ENCODE measurements around the gene THAP7. TPM values are rescaled to one million over a fixed set of nuclear protein-coding genes. Genes with fewer than 3 reads are reported as not detected.
A peak's percentile ranks its signal among the peaks of the same experiment; 100 is the strongest.

THAP7 gene
- total RNA-seq, 6 donors from 2014 or later, result 18.9 to 52.4 (median 32.0) TPM

- WGBS, 2 donors, result 80 to 95% methylated on average over 9 to 16 of the region's 16 CpGs
- Histone ChIP-seq H3K27me3 (no peaks in the 10 kb centered on the region), H3K36me3 (peaks cover 7 to 73% (median 48%) of the 10 kb centered on the region in 4 donors), H3K4me3 (no peak overlapping the region), H3K27ac (no peak overlapping the region), H3K9me3 (no peaks in the 10 kb centered on the region), H3K4me1 (peaks cover 0 to under 1% (median 0%) of the 10 kb centered on the region in 4 donors)
- ATAC-seq (ENCODE audit: low FRiP score in 2 of 2) (no peak), DNase-seq (peak in 1 of 2 donors; percentile 58)
- no peak for TF ChIP-seq CTCF (IDR thresholded peaks at IDR 0.05)
- TF ChIP-seq EP300 (IDR thresholded peaks at IDR 0.05), result no peak
- TF ChIP-seq POLR2AphosphoS5 (IDR thresholded peaks at IDR 0.05), result no peak
- TF ChIP-seq POLR2A (IDR thresholded peaks at IDR 0.05), result no peak
Measured at GRCh38 chr22:20988573-20989322, 13.2 kb downstream of the THAP7 start.

- 92 to 94% methylated on average over 13 to 14 of the region's 14 CpGs for WGBS, 2 donors
- DNase-seq (peak in 1 of 2 donors; percentile 61), ATAC-seq (ENCODE audit: low FRiP score in 2 of 2) (no peak)
- TF ChIP-seq POLR2AphosphoS5 (IDR thresholded peaks at IDR 0.05) (no peak), CTCF (IDR thresholded peaks at IDR 0.05) (no peak), EP300 (IDR thresholded peaks at IDR 0.05) (no peak), POLR2A (IDR thresholded peaks at IDR 0.05) (no peak)
- H3K4me1 ChIP-seq, result peaks cover 7 to 14% (median 12%) of the 10 kb centered on the region in 4 donors
- peaks cover 6 to 60% (median 37%) of the 10 kb centered on the region in 4 donors for H3K36me3 ChIP-seq
- no peaks in the 10 kb centered on the region for H3K27me3 ChIP-seq
- H3K9me3 ChIP-seq, result no peaks in the 10 kb centered on the region
- H3K27ac ChIP-seq, result no peak overlapping the region
- H3K4me3 ChIP-seq, result no peak overlapping the region
Measured at GRCh38 chr22:20987375-20987774, 14.5 kb downstream of the THAP7 start.

- Histone ChIP-seq H3K36me3 (peaks cover 3 to 49% (median 27%) of the 10 kb centered on the region in 4 donors), H3K4me1 (peaks cover 9 to 19% (median 15%) of the 10 kb centered on the region in 4 donors), H3K4me3 (no peak overlapping the region), H3K27ac (no peak overlapping the region), H3K27me3 (no peaks in the 10 kb centered on the region), H3K9me3 (no peaks in the 10 kb centered on the region)
- 94 to 96% methylated on average over 1 of the region's 1 CpG for WGBS, 2 donors
- no peak for TF ChIP-seq POLR2AphosphoS5 (IDR thresholded peaks at IDR 0.05)
- ATAC-seq (ENCODE audit: low FRiP score in 2 of 2) (no peak), DNase-seq (no peak)
Measured at GRCh38 chr22:20986365-20986764, 15.6 kb downstream of the THAP7 start.

- WGBS, 2 donors, result 96 to 97% methylated on average over 3 to 7 of the region's 7 CpGs
- no peaks in the 10 kb centered on the region for H3K9me3 ChIP-seq
- H3K4me1 ChIP-seq, result peaks cover 14 to 25% (median 21%) of the 10 kb centered on the region in 4 donors
- DNase-seq (peak in 1 of 2 donors; percentile 30), ATAC-seq (ENCODE audit: low FRiP score in 2 of 2) (no peak)
- H3K27ac ChIP-seq, result no peak overlapping the region
- H3K4me3 ChIP-seq, result no peak overlapping the region
- TF ChIP-seq CTCF (IDR thresholded peaks at IDR 0.05) (no peak), EP300 (IDR thresholded peaks at IDR 0.05) (no peak), POLR2AphosphoS5 (IDR thresholded peaks at IDR 0.05) (no peak), POLR2A (IDR thresholded peaks at IDR 0.05) (no peak)
- H3K27me3 ChIP-seq, result no peaks in the 10 kb centered on the region
- peaks cover 3 to 43% (median 22%) of the 10 kb centered on the region in 4 donors for H3K36me3 ChIP-seq
Measured at GRCh38 chr22:20985720-20986119, 16.2 kb downstream of the THAP7 start.

- H3K27ac ChIP-seq, result peak overlapping the region in 2 of 4 donors; percentile 92 to 95
- TF ChIP-seq CTCF (IDR thresholded peaks at IDR 0.05), result no peak
- TF ChIP-seq POLR2AphosphoS5 (IDR thresholded peaks at IDR 0.05), result no peak
- no peak for TF ChIP-seq POLR2A (IDR thresholded peaks at IDR 0.05)
- no peak for TF ChIP-seq EP300 (IDR thresholded peaks at IDR 0.05)
Measured at GRCh38 chr22:20983081-20983771, 18.7 kb downstream of the THAP7 start.

More at GRCh38 chr22:20983081-20983771, 18.7 kb downstream of the THAP7 start:
- peaks cover 26 to 42% (median 30%) of the 10 kb centered on the region in 4 donors for H3K4me1 ChIP-seq
- peaks cover 0 to 8% (median 1%) of the 10 kb centered on the region in 4 donors for H3K9me3 ChIP-seq
- H3K27me3 ChIP-seq, result no peaks in the 10 kb centered on the region
- H3K36me3 ChIP-seq, result peaks cover 3 to 31% (median 14%) of the 10 kb centered on the region in 4 donors
- H3K4me3 ChIP-seq, result peak overlapping the region; percentile 38 to 81 (median 68)
- ATAC-seq (ENCODE audit: low FRiP score in 2 of 2) (no peak), DNase-seq (no peak)
- 66 to 84% methylated on average over 4 to 5 of the region's 5 CpGs for WGBS, 2 donors
